Testis (tissue), 3 donors: ENCODE data around the gene ZC3H6. TPM values are rescaled to one million over a fixed set of nuclear protein-coding genes. Genes with fewer than 3 reads are reported as not detected.

Experiments used
- DNase-seq: peaks from one replicate; pipeline ENCODE4 v3.0.0-alpha.2; 2019
- H3K27ac ChIP-seq, 2 donors: fragments of 200-600 bp; sonication (generic); one replicate each; pipeline ENCODE4 v1.5.1; 2019
- H3K27me3 ChIP-seq: fragments of 200-600 bp; sonication (generic); one replicate; pipeline ENCODE4 v1.5.1; 2019
- H3K36me3 ChIP-seq: fragments of 200-600 bp; sonication (generic); one replicate; pipeline ENCODE4 v1.5.1; 2017; ENCODE audit warnings: low read depth; ENCODE audit errors: missing control alignments
- H3K4me1 ChIP-seq: fragments of 200-600 bp; sonication (generic); one replicate; pipeline ENCODE4 v1.5.1; 2019
- H3K4me3 ChIP-seq, 2 donors: fragments of 200-600 bp; sonication (generic); one replicate each; pipeline ENCODE4 v1.5.1; 2017 to 2019
- H3K9me3 ChIP-seq: fragments of 200-600 bp; sonication (generic); one replicate; pipeline ENCODE4 v1.5.1; 2017
- CTCF ChIP-seq, 3 experiments: fragments of 450-650 bp in 2 of 3; fragments of 200-600 bp in 1 of 3; sonication (generic) in 1 of 3; IDR thresholded peaks; one replicate each; pipeline ENCODE4 v1.5.1; 2016 to 2019; ENCODE audit warnings: antibody characterized with exemption in 3 of 3, mild to moderate bottlenecking in 2 of 3, moderate library complexity in 1 of 3
- POLR2A ChIP-seq: fragments of 450-650 bp; IDR thresholded peaks from one replicate; pipeline ENCODE4 v1.6.1; 2017; ENCODE audit warnings: antibody characterized with exemption, mild to moderate bottlenecking, moderate library complexity
- WGBS, 2 donors: methylation state at CpG; one replicate each; pipeline ENCODE4 v1.1.5; 2018; 5-methylcytosine and 5-hydroxymethylcytosine counted together
- intact Hi-C: fragments of 100-400 bp; cut with DNase I; formaldehyde crosslinking; loops from one replicate; pipeline ENCODE4 v1.15.1; 2023; ENCODE audit warnings: low total_unique reads
- polyA plus RNA-seq: library from polyadenylated mRNA; stranded (reverse); fragments of 350-450 nt; fragmentation: Illumina TruSeq; extraction: RNeasy Lipid Tissue Mini Kit (QIAGEN cat#74804); gene quantifications from one replicate; pipeline ENCODE4 v1.2.3, GENCODE V29; 2014; ENCODE audit warnings: low read depth, low replicate concordance; ENCODE audit not compliant: insufficient read depth
- total RNA-seq, 2 donors: library from RNA; depleted of rRNA; stranded (reverse); fragments of >200 nt; gene quantifications; one replicate each; pipeline ENCODE4 v1.2.3, GENCODE V29; 2016

The ZC3H6 gene
- total and polyA plus RNA-seq, 3 donors from 2014 or later = 5.0 to 23.4 (median 10.9) TPM

GRCh38 chr2:112260295-112260625, 15.1 kb upstream of the ZC3H6 start:
- intact Hi-C loops = loop anchor here (10.0 kb wide), 1 partner anchor 175 kb away; the partner anchor contains the start of gene RGPD8
- TF ChIP-seq POLR2A = no peak
- no peak for TF ChIP-seq CTCF (IDR thresholded peaks at IDR 0.05)
- H3K27me3 ChIP-seq = no peaks in the 10 kb centered on the region
- no peaks in the 10 kb centered on the region for H3K4me1 ChIP-seq
- DNase-seq = no peak
- WGBS, 2 donors = 81 to 88% methylated on average over 3 of the region's 3 CpGs
- H3K9me3 ChIP-seq = no peaks in the 10 kb centered on the region
- H3K36me3 ChIP-seq = no peaks in the 10 kb centered on the region
- no peak overlapping the region for H3K4me3 ChIP-seq
- no peak overlapping the region for H3K27ac ChIP-seq

DNA sequence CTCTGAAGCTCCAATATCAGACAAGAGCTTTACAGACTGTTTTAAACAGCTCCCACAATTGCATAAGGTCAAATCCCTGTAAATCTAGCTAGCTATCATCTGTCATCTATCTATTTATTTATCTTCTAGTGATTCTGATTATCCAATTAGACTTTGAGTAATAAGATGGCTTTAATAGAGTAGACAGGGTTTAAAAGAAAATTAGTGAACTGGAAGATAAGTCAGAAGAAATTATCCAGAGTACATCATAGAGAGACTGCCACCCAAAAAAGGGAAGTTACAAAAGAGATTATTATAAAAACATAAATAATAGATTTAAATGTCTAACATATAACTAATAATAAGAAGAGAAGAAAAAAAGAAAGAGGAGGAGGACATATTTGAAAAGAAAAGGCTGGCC, 12.5 kb upstream of the ZC3H6 start:
- intact Hi-C loops = loop anchor here (10.0 kb wide), 1 partner anchor 172 kb away; the partner anchor contains the start of gene RGPD8
- Histone ChIP-seq H3K9me3 (no peaks in the 10 kb centered on the region), H3K4me1 (no peaks in the 10 kb centered on the region), H3K36me3 (no peaks in the 10 kb centered on the region), H3K27me3 (no peaks in the 10 kb centered on the region), H3K27ac (no peak overlapping the region), H3K4me3 (no peak overlapping the region)
- TF ChIP-seq POLR2A = no peak
- TF ChIP-seq CTCF (IDR thresholded peaks at IDR 0.05) = no peak
- DNase-seq = no peak

DNA sequence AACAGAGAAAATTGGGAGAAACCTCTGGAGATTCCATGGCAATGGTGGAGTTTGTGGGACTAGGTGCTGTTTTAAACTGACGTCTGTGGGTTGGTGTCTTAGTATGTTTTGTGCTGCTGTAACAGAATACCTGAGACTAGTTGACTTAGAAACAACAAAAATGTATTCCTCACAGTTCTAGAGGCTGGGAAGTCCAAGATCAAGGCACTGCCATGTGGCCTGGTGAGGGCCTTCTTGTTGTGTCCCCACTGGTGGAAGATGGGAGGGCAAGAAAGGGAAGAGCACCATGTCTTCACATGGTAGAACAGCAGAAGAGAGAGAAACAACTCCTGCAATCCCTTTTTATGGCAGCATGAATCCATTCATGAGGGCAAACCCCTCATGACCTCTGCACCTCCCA, 6.8 kb upstream of the ZC3H6 start:
- no peak overlapping the region for H3K4me3 ChIP-seq
- H3K27me3 ChIP-seq = no peaks in the 10 kb centered on the region
- intact Hi-C loops = loop anchor here (10.0 kb wide), 1 partner anchor 166 kb away; the partner anchor contains the start of gene RGPD8
- WGBS, 2 donors = 81 to 93% methylated on average over 1 of the region's 1 CpG
- no peaks in the 10 kb centered on the region for H3K9me3 ChIP-seq
- no peak for DNase-seq
- TF ChIP-seq POLR2A = no peak
- no peaks in the 10 kb centered on the region for H3K36me3 ChIP-seq
- H3K27ac ChIP-seq = no peak overlapping the region
- H3K4me1 ChIP-seq = no peaks in the 10 kb centered on the region

- Histone ChIP-seq H3K27ac (no peak overlapping the region), H3K9me3 (no peaks in the 10 kb centered on the region), H3K27me3 (no peaks in the 10 kb centered on the region), H3K36me3 (no peaks in the 10 kb centered on the region), H3K4me1 (peaks cover 3% of the 10 kb centered on the region), H3K4me3 (no peak overlapping the region)
- 24 to 41% methylated on average over 5 of the region's 5 CpGs for WGBS, 2 donors
- intact Hi-C loops = no loop called here
- TF ChIP-seq POLR2A (no peak), CTCF (IDR thresholded peaks at IDR 0.05) (no peak)
- DNase-seq = no peak
Measured at GRCh38 chr2:112272669-112273068, 2.7 kb upstream of the ZC3H6 start.

GRCh38 chr2:112273349-112273748, 2.0 kb upstream of the ZC3H6 start:
- no peaks in the 10 kb centered on the region for H3K9me3 ChIP-seq
- no peaks in the 10 kb centered on the region for H3K36me3 ChIP-seq
- no peak for DNase-seq
- no peak overlapping the region for H3K4me3 ChIP-seq
- no peaks in the 10 kb centered on the region for H3K27me3 ChIP-seq
- H3K27ac ChIP-seq = no peak overlapping the region
- H3K4me1 ChIP-seq = peaks cover 3% of the 10 kb centered on the region
- WGBS, 2 donors = 67 to 71% methylated on average over 5 of the region's 5 CpGs
- TF ChIP-seq POLR2A (no peak), CTCF (IDR thresholded peaks at IDR 0.05) (no peak)
- intact Hi-C loops = no loop called here
